GM18505 (cell line): ENCODE measurements around the gene PSTPIP1.

ENCODE experiments used
- ATAC-seq: cut with Tn5 transposase; IDR thresholded peaks from one replicate; pipeline ENCODE4 v1.9.1; 2021; ENCODE audit not compliant: unreplicated experiment
- POLR2A ChIP-seq: IDR thresholded peaks from 4 replicates; pipeline ENCODE4 v1.6.1; 2011; ENCODE audit warnings: borderline replicate concordance; ENCODE audit not compliant: insufficient read depth, insufficient read length; ENCODE audit errors: extremely low read depth

PSTPIP1 gene

GRCh38 chr15:77053709-77054108 lies 58.8 kb downstream of the PSTPIP1 start:
- ATAC-seq = no peak

GRCh38 chr15:77057072-77057471 lies 62.1 kb downstream of the PSTPIP1 start:
- TF ChIP-seq POLR2A = no peak
- no peak for ATAC-seq

More at GRCh38 chr15:77053709-77054108, 58.8 kb downstream of the PSTPIP1 start:
- no peak for TF ChIP-seq POLR2A

- TF ChIP-seq POLR2A = no peak
- no peak for ATAC-seq
These were observed 62.8 kb downstream of the PSTPIP1 start for GRCh38 chr15:77057685-77058084.

GRCh38 chr15:77058468-77058867 lies 63.5 kb downstream of the PSTPIP1 start:
- ATAC-seq = no peak
- TF ChIP-seq POLR2A = no peak

GRCh38 chr15:77059786-77060361 lies 64.9 kb downstream of the PSTPIP1 start:
- TF ChIP-seq POLR2A = no peak
- peak; percentile 66 for ATAC-seq

GRCh38 chr15:77060546-77060945 lies 65.6 kb downstream of the PSTPIP1 start:
- TF ChIP-seq POLR2A = no peak
- no peak for ATAC-seq

- no peak for TF ChIP-seq POLR2A
- ATAC-seq = no peak
These were observed 68.3 kb downstream of the PSTPIP1 start for GRCh38 chr15:77063249-77063648.

- ATAC-seq = no peak
- TF ChIP-seq POLR2A = no peak
These were observed 69.1 kb downstream of the PSTPIP1 start for GRCh38 chr15:77064063-77064462.

GRCh38 chr15:77064539-77065308 lies 69.8 kb downstream of the PSTPIP1 start:
- TF ChIP-seq POLR2A = no peak
- no peak for ATAC-seq

- ATAC-seq = no peak
- no peak for TF ChIP-seq POLR2A
These were observed 72.2 kb downstream of the PSTPIP1 start for GRCh38 chr15:77066971-77067690.

GRCh38 chr15:77067691-77068367 lies 72.9 kb downstream of the PSTPIP1 start:
- no peak for TF ChIP-seq POLR2A
- no peak for ATAC-seq

GRCh38 chr15:77068633-77069032 lies 73.7 kb downstream of the PSTPIP1 start:
- TF ChIP-seq POLR2A = no peak
- no peak for ATAC-seq

- no peak for ATAC-seq
- TF ChIP-seq POLR2A = no peak
These were observed 74.7 kb downstream of the PSTPIP1 start for GRCh38 chr15:77069521-77070121.
